Stimulated activated CD4-positive, alpha-beta T cell treated with anti-CD3 and anti-CD28 coated beads, Interleukin-4, amount 100 ng/mL, for 24 hours (primary cell): Measurements from ENCODE around the gene HOXB8.

Source experiments
- DNase-seq: peaks from one replicate; pipeline ENCODE4 v3.0.0-alpha.2; 2020

Gene HOXB8

DNA sequence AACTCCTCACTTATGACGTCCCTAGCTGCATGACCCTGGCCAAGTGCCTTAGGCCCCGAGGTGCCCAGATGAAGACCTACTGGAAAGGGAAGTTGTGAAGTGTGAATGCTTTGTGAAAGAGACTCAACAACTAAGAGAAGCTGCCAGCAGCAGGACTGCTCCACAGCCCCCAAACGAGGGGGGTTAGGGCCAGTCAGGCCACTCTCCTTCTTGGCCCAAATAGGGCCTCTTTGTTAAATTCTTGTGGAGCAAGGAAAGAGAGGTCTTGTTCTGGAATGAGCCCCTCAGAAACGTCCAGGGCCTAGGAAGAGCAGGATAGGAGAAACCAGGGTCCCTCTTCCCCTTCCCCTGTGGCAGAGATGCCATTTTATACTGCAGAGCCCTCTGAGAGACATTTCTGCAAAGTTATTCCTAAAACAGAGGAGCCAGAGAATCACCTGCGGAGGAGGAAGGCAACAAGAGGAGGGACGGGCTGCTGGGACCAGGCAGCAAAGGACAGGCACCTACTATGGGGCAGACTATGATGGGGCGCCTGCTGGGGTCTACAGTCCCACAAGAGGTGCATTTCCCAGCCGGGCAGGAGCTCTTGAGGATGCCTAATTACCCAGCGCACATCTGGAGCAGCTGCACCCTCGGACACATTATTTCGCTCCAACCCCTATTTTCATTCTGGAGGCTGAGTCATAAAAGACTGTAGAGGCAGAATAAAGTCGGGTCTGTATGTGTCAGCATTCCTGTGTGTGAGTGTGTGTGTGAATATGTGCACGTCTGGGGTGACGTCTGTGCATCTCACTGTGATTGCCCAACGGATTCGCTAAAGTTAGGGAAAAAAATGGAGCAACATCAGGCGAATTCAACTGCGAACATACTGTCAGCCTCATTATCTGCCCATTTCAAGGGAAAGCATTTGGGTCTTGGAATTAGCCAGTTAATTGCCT is 22.5 kb upstream of the HOXB8 start:
- DNase-seq: no peak

DNA sequence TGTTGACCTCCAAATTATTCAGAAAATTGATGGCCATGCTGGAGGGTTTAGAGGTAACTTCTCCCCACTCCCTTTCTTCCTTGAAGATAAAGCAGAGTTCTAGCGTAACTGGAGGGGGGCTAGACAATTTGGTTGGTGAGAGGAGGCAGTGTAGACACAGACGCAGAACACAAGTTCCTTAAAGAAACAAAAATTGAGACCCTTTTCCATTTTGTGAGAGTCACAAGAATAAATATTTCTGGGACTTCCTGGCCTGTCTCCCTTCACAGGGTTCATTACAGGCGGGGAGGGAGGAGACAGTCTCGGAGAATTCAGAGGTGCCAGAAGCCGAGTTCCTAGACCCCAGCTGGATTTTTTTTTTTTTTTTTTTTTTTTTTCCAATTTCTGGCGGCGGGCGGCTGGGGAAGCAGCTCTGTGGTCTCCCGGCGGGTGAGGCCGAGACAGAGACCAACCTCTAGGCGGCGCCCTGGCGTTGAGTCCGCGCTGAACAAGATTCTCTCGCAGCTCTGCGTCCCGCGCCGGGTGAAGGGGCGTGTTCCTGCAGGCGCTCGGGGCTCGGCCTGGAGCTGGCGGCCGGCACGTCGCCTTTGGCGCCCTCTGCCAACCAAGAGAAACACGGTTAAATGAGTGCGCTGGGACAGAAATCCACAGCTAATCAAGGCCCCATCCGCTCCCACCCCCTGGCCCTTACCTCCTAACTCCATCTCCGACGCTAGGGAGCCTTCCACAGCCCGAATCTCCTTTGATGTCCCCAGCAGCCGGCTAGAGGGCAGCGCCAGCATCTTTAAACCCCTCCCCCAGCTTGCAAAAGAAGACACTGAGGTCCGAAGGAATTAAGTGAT is 21.3 kb upstream of the HOXB8 start:
- DNase-seq: peak; percentile 73

DNA sequence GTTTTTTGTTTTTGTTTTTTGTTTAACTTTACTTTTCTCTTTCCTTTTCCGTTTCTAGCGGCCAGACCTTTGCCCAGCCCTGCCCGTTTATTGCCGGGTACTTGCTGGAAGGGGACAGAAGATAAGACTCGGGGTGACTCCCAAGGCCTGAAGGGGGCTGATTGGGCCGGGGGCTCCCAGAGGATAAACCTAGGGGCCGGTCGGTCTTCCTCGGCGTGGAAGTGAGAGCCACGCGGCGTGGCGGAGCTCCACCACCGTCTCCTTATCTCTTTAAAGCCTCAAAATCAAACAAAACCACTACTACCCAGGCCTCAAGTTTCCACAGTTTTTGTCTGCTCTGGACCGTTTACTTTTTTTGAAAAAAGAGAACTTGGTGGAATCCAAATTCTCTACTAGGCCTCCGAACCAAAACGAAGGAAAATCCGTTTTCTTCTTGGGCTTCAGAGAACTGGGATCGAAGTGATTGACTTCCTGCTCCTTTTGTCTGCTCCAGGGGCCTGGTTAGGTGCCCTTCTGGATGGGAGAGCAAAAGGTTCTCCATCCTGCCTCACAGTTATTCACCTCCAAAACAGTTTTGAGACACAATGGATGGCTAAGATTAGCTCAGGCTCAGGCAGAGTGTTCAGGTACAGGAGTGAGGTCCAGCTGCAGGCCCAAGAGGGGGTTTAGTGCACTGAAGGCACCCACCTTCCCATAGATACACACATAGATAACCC is 19.6 kb upstream of the HOXB8 start:
- DNase-seq: no peak

- no peak for DNase-seq
Measured at GRCh38 chr17:48633266-48633677, 18.2 kb upstream of the HOXB8 start.

DNA sequence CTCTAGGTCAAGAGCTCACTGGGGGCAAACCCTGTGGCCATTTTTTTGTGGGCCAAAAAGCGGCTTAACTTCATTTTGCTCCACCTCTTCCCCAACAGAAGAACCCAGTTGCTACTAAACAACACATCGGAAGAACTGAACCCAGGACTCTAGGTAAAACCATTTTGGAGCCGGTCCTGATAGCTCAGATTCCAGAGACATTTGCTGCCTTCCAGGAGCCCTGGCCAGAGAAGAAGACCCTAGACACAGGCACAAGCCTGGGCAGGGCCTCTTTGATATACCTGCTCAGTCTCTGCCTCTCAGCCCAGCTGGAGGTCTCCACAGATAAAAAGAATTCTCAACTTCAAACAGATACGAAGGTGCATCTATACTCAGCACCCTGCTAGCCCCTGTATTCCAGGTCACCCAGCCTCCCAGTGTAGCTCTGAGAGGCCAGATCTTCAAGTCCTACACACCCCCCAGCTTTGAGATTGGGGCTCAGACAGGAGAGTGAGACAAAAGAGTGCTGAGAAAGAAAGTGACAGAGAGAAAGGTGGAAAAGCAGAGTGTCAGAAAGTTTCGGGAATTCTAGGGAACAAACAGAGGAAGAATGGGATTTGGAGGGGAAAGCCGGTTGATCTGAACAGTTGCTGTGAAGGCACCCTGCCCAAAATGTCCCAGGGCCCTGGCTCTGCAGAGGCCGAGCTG is 17.6 kb upstream of the HOXB8 start:
- no peak for DNase-seq

DNA sequence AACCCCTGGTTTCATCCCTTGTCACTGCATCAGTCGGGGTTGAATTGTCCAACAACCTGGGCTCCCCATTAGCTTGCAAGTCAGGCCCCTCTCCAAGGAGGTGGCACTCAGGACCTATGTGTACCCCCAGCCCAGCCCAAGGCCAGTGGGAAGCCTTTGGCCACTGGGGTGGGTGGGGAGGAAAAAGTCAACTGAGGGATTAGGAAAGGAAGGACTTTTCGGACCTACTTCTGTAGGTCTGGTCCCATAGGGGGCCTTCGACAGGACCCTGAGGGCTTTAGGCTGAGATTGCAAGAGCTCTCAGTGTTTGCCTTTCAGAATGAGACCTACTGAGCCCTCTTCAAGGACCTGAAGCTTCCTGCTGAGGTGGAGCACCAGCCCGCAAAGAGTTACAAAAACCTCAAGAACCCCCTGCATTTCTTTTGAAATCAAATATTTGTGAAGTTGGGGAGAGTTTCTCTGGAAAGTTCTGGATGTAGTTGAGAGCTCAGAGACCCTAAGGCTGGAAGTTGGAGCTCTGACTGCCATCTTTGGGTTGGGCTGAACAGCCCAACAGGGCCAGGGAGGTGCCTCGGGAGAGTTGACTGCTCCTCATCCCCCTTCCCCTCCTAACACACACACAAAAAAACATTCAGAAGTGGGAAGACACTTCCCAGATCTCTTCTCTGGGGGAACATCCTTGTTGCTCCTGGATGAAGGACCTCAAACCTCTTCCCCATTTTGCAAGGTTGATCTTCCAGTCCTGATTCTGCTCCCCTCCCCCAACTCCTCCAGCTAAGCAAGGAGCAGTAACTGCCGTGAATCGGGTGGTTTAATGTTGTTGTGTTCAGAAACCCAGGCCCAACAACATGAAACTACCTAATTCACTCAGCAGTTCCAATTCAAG is 16.8 kb upstream of the HOXB8 start:
- DNase-seq: no peak

DNA sequence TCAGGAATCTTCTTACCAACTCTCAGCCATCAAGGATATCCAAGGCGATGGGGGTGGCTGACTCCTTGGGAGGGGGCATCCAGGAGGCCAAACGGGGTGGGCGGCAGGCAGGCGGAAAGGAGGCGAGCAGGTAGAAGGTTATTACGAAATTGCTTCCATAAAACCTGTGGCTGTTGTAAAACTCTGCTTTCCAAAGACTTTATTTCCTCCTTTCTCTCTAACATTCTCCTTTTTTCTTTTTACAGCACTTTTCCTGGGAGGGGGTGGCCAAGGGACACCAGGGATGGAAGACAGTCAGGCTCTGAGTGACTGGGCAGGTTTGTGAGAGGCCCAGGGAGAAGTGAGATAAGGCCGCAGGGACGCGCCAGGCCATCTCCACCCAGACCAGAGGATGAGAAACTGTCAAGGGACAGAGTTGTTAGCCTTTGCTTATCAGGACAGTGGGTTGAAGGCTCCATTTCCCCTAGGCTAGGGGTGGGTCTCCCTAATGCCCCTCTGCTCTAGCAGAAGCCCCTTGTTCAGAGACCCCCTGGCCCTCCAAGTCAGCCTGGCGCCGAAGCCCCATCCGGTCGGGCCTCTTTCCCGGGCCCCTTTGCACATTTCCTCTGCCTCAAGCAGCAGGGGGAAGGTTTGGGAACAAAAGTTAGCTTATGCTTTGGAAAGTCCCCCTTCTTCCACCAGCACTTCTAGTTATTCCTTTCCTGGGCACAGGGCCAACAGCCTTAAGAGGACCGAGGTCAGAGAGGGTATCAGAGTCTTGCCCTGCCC is 16.0 kb upstream of the HOXB8 start:
- no peak for DNase-seq

DNA sequence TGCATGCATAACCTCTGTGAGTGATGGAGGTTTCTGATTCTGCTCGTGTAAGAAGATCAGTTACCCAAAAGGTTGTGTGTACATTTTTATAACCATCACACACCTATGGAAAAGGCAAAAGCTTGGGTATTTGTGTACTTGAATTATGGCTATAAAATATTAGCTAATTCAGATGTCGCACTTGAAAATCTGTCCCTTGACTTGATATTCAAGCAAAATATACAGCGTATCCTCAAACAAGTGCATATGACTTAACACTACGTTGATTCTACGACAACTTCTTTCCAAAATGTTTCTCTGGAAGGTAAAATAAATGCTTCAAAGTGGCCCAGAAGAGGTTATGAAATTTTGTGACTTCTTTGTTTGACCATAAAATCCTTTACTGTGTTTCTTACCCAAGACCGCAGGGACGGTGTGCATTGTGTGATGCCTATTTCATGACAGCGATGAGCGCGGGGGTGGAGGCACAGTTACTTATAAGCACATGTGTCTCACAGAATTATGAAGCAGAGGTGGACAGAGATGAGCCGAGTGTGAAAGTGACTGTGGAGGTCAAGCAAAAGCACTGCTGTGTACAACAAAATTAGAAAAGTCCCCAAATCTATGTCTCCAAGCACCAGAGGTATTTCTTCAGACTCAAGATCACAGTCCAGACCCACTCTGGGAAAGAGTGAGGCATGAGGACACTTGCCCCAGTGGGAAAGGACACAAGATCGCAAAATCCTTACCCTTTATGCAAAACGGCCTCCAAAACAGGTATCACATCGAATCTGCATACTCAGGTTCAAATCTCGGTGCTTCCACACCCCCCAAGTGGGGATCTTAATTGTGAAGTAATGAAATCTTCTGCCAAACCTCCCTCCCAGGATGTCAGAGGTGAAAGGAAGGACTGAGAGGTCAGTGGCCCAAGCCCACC is 15.2 kb upstream of the HOXB8 start:
- DNase-seq: no peak

GRCh38 chr17:48629411-48629759 is 14.3 kb upstream of the HOXB8 start:
- no peak for DNase-seq

- no peak for DNase-seq
Measured at GRCh38 chr17:48628649-48629410, 13.7 kb upstream of the HOXB8 start.

DNA sequence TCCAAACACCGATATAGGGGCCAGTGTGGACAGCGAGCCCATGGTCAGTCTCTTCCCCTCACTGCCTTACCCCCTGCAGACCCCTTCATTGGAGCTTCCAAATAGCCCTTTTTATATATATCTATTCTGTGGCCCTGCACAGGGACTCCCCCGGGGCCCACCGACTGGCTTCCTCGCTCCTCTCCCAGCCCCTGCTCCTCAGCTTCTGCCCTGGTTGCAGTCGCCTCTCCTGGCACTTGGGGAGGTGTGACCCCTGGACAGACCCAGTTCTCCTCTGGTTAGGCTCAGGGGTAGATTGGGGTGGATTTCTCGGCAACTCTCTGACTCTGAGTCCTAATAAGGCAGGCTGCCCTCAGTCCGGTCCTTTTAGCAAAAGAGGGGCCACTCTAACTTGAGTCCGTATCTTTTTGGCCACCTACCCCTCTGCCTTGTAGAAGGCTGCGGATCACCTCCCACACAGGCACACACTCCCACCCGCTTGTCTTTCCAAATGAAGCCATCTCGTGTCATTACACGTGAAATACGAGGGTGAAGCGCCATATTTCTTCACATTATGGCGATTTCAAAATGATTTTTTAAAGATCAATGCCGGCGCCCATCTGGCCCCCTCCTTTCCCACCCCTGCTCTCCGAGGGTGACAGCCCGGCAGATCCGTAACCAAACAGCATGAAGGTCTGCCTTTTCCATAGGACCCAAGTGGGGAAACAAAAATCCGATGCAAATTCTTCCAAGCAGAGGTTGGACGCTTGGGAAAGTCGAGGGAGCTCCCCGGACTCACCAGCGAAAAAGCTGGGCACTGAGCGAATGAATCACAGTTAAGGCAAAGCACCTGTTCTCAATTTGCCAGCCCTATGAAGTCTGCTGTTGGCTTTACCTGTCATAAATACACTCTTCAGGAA is 12.8 kb upstream of the HOXB8 start:
- DNase-seq: no peak

DNA sequence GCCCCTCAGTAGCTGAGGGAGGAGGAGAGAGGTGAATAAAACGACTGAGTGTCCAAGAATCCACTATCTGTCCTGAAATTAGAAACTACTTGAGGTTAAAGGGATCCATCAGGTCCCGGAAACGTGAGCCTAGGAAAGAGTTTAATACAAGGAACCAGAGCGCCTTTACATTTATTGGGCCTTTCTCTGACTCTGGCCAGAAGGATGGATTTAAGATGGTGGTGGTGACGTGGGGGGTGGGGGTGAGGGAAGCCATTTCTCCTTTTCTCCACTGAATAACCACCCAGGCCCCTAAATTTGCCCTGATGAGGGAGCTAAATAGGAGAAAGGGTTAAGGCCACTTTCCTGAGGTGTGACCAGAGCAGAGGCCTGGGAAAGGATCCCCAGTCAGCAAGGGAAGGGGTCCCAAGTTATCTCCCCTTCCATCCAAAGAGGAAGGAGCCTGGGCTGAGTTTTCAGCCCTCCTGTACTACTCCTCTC is 12.1 kb upstream of the HOXB8 start:
- DNase-seq: no peak

- DNase-seq: peak; percentile 51
Measured at GRCh38 chr17:48626245-48627117, 11.4 kb upstream of the HOXB8 start, which contains the start of gene HOXB9. Gene HOXB9, minus strand, starts transcription at chr17:48626358. Its CDS starts 89 bp downstream, at chr17:48626269.

GRCh38 chr17:48625495-48626244 is 10.6 kb upstream of the HOXB8 start:
- DNase-seq: peak; percentile 43
